Mucosa of gallbladder (tissue), 1 donor: ENCODE measurements around the gene CPSF4L. TPM values are rescaled to one million over a fixed set of nuclear protein-coding genes. Genes with fewer than 3 reads are reported as not detected.

ENCODE experiments used
- DNase-seq: peaks from one replicate; pipeline ENCODE4 v3.0.0-alpha.2; 2020; ENCODE audit warnings: low spot score
- total RNA-seq: library from RNA; stranded (reverse); gene quantifications from one replicate; pipeline ENCODE4 v1.2.1, GENCODE V29; 2021
- donor health status: DM: no; HTN: no; CAD: no.

CPSF4L gene
- total RNA-seq, 1 donor from 2014 or later: not detected

DNA sequence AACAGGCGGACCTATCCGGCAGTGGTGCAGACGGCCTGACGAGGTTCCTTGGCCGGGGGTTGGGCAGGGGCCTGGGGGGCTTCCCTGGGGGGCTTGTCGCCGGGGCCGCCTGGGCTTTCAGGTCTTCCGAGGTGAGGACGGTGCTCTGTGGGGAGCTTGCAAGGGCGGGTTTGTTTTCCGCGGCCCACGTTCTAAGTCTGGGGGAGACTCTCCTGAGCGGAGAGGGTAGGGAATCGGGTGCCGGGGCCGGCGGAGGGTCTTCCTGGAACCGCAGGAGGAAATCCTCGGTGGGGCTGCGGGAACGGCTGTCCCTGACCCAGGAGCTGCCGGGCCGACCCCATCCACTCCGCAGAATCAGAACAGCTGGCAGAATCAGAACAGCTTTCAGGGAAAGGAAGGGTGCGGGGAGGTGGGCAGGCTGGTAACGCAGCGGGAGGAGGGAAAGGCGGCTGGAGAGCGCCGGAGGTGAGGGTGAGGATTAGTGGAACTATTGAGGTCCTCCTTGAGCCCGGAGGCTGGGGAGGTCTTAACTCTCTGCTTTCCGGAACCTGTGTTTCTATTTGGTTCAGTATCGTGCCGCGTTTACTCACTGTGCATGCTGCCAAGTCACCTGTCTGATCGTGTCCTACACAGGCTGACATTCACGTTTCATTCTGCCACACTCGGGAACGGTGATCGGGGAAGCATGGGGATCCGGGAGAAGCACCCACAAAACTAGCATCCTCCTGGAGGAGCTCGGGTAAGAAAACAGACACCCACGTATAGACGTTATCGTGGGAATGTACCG is 28.9 kb downstream of the CPSF4L start:
- DNase-seq: no peak

DNA sequence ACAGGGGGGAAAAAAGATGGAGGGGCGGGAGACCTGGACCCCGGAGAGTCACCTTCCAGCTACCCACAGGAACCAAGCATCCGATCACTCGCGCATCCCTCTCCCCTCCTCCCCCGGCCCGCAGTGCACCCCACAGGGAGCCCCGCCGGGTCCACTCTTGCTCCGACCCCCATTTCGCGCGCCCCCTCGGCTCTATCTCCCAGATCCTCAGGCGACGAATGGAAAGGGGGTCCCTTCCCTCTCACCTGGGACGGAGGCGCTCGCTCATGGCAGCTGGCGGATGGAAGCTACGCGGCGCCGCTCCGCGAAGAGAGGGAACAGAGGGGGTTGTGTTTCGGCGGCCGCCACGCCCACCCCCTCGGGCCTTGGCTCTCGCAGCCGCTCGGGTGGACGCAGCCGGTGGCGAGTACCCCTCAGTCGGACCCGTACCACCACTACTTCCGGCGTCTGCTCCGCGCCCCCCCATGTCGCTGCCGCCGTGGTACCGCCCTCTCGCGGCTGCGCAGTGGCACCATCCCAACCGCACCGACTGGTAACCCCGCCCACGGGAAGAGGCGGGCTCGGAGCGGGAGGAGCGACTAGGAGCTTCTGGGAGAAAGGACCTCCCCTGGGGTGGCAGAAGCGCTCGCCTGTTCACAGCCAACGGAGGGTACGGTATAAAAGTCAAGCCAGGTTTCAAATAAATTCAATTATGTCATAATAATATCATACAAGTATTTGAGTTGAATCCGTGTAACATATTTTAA is 29.7 kb downstream of the CPSF4L start:
- DNase-seq: peak; percentile 96

DNA sequence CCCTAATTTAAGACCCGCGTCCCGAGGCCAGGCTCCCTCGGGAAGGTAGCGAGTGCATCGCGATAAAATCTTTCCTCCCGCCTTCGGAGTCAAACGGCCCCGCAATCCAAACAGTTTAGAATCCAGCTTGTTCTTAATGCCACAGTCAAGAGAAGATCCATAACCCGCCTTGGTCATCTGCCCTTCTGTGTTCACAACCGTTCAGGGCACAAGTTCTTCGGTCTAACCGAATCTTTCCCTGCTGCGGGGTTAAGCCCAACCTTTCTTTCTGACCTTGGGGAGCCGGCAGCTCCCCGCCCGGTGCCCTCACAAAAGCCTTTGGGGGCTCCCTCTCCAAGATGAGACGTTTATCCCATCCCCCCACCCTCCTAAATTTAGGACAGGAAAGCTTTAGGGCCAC is 30.3 kb downstream of the CPSF4L start:
- DNase-seq: no peak

- DNase-seq: no peak
Measured at GRCh38 chr17:73230088-73230487, 31.6 kb downstream of the CPSF4L start.

GRCh38 chr17:73228748-73229236 is 32.9 kb downstream of the CPSF4L start:
- peak; percentile 60 for DNase-seq

DNA sequence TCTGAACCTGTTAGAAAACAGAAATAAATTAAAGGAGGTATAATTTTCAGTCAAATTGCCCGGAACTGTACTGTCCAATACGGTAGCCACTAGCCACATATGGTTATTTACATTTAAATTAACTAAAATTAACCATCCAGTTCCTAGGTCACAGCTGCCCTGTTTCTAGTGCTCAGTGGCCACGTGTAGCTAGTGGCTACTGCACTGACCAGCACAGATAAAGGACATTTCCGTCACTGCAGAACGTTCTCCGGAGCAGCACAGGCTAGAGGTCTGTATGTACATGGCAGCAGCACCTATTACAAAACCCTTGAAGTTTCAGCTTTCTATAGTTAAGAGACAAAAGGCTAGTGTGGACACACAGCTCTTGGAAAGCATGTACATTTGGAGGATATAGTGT is 33.7 kb downstream of the CPSF4L start:
- no peak for DNase-seq

- DNase-seq: no peak
Measured at GRCh38 chr17:73227379-73227778, 34.3 kb downstream of the CPSF4L start.

GRCh38 chr17:73226556-73227172 is 35.0 kb downstream of the CPSF4L start:
- no peak for DNase-seq

GRCh38 chr17:73224663-73225305 is 36.9 kb downstream of the CPSF4L start:
- DNase-seq: no peak

GRCh38 chr17:73224237-73224636 is 37.4 kb downstream of the CPSF4L start:
- no peak for DNase-seq

DNA sequence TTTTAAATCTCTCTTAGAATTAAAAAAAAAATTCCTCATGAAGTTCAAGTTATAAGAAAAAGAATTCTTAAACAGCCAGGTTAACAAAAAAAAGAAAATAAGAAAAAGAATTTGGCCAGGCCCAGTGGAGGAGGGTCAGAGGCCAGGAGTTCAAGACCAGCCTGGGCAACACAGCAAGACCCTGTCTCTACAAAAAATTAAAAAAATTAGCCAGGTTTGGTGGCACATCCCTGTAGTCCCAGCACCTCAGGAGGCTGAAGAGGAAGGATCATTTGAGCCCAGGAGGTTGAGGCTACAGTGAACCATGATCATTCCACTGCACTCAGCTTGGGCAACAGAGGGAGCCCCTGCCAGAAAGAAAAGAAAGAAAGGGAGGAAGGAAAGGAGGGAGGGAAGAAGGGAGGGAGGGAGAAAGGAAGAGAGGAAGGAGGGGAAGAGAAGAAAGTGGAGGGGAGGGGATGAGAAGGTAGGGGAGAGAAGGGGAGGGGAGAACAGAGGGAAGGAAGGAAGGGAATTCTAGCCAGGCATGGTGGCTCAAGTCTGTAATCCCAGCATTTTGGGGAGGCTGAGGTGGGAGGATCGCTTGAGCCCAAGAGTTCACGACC is 38.0 kb downstream of the CPSF4L start:
- DNase-seq: no peak

DNA sequence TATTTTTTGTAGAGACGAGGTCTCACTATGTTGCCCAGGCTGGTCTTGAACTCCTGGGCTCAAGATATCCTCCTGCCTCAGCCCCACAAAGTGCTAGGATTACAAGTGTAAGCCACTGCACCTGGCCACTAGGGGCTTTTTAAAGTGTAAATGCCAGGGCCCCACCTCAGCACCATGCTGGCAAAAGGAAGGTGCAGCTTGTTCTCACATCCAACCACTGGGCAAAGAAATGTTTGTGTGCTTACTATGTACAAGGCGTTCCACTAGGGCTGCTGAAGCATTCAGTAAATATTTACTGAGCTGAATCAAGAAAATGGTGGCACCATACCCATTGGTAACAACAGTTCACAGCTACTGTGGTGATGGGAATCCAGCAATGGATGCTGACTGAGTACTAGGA is 46.2 kb downstream of the CPSF4L start:
- no peak for DNase-seq

DNA sequence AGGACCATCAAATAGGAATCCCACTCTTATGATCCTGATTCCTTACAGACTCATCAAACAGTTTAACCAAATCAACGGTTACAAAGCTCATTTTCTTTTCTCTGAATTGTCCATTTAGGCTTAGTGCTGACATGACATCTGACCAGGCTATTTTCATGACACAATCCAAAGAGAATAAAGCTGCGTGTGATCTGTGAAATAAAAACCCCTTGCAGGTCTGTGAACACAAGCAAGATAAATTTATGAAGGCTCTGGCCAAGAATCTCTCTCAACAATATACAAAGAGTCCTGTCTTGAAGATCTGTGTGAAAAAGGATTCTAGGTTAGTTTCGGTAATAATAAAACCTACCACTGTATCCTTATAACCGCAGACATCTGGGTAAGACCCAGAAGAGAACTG is 46.8 kb downstream of the CPSF4L start:
- DNase-seq: no peak

- no peak for DNase-seq
Measured at GRCh38 chr17:73214008-73214407, 47.7 kb downstream of the CPSF4L start.

- DNase-seq: no peak
Measured at GRCh38 chr17:73211745-73212144, 49.9 kb downstream of the CPSF4L start.

DNA sequence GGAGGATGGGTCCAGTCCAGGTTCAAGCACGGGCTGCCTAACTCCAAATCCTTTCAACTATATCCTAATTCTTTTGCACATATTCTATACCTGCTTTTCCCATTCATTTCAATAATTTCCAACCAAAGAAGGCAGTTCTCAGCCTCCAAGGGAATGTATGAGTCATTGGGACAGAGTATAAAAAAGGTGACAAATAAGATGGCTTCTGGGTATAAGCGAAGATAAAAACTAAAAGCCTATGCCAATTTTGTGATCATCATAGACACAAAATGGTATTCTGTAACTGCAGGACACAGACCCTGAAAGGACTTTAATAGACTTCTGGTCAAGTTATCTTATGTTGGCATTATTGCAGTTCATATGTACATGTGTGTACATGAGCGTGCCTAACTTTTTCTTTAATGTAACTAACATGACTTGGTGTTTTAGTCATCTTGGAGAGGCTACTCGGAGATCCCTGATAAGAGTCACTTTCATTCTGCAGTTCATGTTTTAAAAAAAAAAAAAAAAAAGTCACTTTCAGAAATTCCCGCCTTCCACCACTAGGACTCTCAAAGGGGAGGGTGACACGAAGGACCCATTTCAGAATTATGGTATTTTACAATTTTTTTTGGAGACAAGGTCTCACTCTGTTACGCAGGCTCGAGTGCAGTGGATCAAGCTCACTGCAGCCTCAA is 51.5 kb downstream of the CPSF4L start:
- no peak for DNase-seq

GRCh38 chr17:73209436-73209835 is 52.2 kb downstream of the CPSF4L start:
- no peak for DNase-seq

DNA sequence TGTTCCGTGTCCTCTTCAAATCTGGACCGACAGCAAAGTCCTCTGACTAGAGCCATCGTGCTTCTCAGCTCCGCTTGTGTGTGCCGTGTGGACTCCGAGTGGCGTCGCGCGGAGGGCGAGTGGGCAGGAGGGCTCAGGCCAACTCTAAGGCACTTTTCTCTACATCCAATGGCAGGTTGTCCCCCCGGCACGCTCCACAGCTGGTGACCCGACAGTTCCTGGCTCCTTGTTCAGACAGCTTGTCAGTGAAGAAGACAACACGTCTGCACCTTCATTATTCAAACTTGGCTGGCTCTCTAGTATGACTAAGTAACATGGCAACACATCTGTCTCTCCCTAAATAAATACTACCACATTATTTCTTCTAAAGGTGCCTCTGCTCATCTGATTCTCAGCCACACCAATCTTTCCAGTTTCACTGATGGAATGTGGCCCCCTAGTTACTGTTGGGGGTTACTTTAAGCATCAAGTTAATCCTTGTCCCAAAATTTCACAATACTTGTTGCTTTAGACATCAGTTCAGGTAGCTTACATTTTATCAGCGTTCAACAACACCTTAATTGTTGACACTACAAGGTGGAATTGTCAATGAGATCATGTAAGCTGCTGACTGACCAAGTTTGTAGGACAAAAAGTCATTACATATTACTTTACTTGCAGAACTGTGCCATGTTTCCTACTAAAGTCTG is 53.4 kb downstream of the CPSF4L start:
- DNase-seq: no peak

DNA sequence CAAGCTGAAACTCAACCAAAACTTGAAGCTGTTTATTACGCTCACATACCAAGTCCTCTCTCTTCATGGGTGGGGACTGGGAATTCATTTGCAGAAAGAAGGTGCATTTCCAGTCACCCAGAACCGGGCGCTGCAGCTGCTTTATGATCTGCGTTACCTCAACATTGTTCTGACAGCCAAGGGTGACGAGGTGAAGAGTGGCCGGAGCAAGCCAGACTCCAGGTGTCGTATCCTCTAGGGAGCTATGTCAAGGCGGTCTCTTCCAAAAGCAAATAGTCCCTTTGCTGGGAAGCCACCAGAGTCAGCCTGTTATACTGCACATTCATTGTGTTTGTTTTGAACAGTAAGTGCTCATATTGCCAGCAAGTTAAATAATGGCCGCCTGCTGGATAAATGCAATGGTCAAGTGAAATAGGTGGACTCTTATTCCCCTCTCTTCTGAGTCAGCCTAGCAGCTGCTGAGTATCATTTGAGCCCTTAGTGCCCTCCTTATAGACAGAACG is 56.2 kb downstream of the CPSF4L start:
- no peak for DNase-seq

DNA sequence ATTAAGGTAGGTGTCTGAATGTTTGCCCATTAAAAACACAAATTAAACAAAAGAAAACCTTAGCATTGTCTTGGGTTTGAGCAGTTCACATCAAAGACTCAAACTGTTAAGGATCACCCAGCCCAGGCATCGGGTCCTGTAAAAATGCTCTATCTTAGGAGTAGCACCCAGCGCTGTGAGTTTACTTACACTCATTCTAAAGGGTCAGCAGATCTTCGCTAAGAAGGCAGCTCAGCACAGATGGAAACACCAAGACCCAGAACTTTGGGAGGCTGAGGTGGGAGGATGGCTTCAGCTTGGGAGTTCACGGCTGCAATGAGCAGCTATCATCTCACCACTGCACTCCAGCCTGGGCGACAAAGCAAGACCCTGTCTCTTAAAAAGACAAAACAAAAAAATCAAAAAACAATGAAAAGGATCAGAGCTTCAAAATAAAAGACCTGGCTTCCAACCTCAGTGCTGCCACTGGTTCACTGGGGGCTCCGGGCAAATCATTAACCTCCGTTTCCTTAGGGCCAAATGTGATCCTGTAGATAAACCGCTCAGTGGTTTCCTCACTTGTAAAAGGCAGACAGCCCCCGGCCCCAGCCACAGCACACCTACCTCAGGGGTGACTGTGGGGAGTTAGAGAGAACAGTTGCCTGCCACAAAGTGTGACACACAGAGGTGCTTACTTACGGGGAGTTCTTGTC is 57.7 kb downstream of the CPSF4L start:
- DNase-seq: no peak
